Stimulated activated CD4-positive, alpha-beta T cell treated with anti-CD3 and anti-CD28 coated beads, Interleukin-12 subunit alpha, Interleukin-12 subunit beta, amount 100 ng/mL, for 48 hours (primary cell): ENCODE results near the gene EIF3D.
"Not testable (repeated sequence)": the region's sequence is repeated elsewhere in the genome, so short reads cannot be mapped to it uniquely, and the experiment has no call there.

ENCODE experiments used
- DNase-seq, 3 donors: peaks; one replicate each; pipeline ENCODE4 v3.0.0-alpha.2; 2020; ENCODE audit warnings: low read depth in 2 of 3, low spot score in 1 of 3

EIF3D gene

DNA sequence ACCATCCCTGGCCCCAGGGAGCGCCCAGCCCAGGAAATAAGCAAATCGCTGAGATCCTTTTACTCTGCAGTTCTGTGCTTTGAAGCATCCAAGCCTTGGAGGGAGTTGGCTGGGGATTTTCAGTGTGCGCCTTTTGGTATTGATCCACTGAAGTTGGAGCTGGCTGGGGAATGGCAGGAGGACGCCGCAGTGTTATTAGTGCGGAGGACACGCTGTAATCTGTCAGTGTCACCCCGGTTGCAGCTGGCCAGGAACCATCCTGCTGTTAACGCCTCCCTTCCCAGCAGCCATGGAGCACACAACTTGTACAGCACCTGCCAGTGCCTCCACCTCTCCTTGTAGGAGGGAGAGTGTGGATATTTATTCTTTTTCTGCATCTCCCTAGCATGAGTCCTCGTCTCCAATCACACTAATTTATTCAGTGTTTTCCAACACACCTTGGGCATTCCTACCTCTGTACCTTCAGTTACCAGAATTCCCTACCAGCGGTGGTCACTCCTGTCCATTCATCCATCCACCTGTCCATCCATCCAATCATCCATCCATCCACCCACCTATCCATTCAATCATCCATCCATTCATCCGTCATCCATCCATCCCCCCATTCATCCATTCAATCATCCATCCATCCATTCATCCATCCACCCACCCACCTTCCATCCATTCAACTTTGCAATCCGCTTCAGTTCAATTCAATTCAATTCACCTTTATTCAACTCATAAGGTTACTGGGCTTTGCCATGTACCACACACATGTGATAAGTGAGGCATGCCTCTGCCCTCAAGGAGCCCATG, 21.9 kb upstream of the EIF3D start:
- DNase-seq = no peak

DNA sequence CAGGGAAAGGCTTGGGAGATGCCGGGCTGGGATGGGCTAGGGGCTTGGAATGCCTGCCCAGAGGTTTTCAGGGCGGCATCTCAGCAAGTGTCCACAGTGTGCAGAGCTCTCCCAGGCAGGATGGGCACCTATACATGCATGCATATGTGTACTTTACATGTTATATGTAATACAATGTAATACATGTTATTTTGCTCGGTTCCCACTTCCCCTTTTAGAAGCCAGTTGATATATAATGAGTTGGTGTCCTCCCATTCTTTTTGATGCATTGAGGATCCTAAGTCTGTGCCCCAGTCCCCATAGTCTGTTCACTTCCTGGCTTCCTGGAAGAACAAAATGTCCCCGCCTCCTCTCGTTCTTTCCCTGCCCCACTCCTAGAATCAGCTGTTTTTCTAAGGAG, 20.1 kb upstream of the EIF3D start:
- no peak for DNase-seq

DNA sequence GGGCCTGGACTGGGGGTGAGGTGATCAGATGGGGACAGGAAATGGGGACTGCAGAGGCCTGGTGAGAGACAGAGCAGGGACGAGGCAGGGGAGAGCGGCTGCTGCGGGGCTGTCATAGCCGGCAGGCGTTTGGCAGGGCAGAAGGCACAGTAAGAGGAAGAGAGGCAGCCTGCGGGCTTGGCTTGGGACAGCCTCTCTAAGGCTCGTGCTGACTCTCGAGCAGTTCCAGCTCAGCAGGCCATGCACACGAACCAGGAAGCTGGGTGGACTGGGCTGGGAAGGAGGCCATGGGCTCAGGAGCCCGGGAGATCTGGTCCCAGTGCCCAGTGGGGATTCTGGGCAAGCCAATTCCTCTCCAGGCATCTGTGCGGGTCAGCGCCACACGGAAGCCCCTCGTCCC, 19.6 kb upstream of the EIF3D start:
- DNase-seq = no peak

DNA sequence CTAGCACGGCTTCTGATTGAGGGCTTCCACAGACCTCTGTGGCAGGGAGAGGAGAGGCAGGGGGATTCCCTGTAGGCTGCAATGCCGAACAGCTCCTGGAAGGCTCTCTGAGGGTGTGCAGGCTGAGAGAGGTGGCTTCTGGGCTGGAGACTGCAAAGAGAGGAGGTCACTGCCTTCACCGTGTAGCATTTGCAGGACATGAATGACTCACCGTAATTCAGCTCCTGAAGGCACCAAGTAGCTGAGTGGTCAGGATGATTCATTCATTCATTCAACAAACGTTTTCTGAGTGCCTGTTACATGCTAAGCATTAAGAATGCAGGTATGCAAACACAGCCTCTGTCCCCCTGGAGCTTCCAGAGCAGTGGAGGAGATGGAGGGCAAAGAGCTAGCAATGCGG, 18.0 kb upstream of the EIF3D start:
- DNase-seq = no peak

- peak in 2 of 3 donors; percentile 18 to 25 for DNase-seq
Measured at GRCh38 chr22:36546092-36546804, 17.3 kb upstream of the EIF3D start.

DNA sequence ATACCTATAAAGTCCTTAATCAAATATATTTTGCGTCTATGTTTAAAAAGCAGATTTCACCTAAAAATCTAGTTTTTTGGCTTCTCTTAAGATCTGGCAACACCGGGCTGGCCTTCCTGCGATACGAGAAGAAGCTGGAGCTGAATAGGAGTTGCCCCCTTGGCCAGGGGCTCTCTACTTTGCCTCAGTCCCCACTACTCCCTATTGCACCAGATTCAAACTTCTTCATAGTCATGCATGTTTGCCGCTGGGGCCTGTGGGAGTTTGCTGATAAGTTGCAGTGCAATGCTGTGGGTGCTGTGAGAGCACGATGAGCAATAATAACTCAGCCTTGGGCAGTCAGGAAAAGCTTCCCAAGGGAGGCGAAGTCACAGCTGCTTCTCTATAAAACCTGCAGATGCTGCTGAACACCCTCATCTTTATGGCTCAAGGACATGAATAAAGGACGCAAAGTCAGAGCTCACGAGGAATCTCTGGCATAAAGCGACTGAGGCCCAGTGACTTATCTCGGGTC, 15.2 kb upstream of the EIF3D start:
- no peak for DNase-seq

DNA sequence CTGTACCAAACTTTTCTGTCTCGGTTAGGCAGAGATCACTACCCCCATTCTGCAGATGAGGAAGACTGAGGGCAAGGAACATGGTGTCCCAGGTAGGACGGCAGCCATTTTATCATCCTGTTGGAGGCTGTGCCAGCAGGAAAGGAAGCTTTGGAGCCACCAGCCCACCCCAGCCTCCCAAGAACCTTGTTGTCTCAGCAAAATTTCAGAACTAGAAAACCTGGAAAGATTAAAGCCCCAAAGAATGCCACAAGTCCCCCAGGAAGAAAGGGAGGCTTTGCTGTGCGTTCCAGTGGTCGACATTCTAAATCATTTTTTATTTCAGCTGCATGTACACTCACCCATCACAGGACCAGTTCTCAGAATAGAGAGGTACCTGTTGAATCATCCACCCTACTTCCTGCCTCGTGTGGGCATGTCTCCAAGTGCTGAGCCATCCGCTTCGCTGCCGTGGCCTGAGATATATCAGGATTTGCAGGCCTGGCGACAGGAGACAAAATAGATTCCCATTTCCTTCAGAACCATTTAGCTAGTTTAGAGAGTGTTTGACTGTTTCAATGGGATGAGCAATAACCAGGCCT, 13.0 kb upstream of the EIF3D start:
- peak; percentile 42 to 53 (median 44) for DNase-seq

DNA sequence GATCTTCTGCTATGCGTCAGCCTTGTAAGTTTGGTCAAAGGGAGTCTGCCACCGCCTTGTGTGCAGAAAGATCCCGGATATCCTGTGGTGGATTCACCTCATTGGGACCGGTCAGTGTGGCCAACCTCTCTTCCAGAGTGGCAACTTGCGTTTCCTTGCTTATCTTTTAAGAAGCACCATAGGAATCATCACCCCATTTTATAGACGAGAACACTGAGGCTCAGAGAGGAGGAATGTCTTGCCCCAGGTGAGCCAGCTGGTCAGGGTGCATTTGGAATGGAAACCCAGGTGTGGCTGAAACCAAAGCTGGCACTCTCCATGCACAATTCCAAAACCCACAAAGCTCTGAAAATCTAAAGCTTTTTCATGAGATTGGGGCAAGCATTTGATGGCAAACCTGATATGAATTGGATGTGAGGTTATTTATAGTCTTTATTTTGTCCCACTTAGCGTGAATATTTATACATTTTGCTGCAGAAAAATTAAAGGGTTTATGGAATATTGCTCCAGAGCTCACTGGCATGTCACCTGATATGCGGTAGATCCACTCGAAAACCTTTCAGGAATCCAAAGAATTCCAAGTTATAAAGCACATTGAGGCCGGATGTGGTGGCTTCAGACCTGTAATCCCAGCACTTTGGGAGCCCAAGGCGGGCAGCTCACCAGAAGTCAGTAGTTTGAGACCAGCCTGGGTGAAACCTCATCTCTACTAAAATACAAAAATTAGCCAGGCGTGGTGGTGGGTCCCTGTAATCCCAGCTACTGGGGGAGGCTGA, 12.1 kb upstream of the EIF3D start:
- DNase-seq = no peak

DNA sequence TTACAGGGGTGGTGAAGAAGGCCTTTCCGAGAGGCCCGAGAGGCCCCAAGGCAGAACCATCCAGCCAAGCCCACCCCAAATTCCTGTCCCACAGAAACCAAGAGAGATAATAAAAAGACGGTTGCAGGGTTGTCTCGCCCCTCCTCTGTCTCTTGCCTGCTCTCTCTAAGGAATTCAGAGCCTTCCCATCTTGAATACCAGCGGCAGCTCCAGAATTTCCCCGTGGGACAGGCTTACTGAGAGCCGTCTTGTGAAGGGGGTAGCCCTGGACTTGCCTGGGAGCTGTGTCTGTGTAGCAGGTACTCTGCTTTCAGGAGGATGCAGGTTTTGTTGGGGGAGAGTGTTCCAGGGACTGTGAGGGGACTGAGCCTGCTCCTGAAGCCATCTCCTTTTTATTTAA, 9.6 kb upstream of the EIF3D start:
- no peak for DNase-seq

DNA sequence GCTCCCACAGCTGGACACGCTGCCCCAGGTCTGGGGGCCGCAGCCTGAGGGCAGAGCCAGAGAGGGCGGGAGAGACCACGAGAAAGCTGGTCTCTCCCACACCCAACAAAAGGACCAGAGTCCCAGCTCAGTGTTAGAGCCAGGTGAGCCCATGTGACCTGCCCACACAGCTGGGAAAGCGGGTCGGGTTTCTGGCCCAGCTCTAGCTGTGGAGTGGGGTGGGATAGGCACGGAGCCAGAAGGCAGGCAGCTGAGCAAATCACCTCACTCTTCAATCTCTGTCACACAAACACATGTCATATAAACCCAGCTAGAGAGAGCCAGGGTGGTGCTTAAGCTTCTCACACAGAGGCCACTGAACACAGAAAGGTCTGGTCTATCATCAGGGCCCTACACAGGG, 7.8 kb upstream of the EIF3D start:
- no peak for DNase-seq

GRCh38 chr22:36533320-36533719, 4.4 kb upstream of the EIF3D start:
- not testable (repeated sequence) for DNase-seq

GRCh38 chr22:36532466-36532865, 3.5 kb upstream of the EIF3D start:
- no peak for DNase-seq

GRCh38 chr22:36528341-36528740, 625 bp downstream of the EIF3D start:
- no peak for DNase-seq

GRCh38 chr22:36522662-36523061, 6.3 kb downstream of the EIF3D start:
- no peak for DNase-seq

- DNase-seq = no peak
Measured at GRCh38 chr22:36520423-36520822, 8.5 kb downstream of the EIF3D start.

GRCh38 chr22:36519906-36520305, 9.1 kb downstream of the EIF3D start:
- not testable (repeated sequence) for DNase-seq

GRCh38 chr22:36514766-36515165, 14.2 kb downstream of the EIF3D start:
- DNase-seq = no peak

- no peak for DNase-seq
Measured at GRCh38 chr22:36512991-36513390, 16.0 kb downstream of the EIF3D start.

DNA sequence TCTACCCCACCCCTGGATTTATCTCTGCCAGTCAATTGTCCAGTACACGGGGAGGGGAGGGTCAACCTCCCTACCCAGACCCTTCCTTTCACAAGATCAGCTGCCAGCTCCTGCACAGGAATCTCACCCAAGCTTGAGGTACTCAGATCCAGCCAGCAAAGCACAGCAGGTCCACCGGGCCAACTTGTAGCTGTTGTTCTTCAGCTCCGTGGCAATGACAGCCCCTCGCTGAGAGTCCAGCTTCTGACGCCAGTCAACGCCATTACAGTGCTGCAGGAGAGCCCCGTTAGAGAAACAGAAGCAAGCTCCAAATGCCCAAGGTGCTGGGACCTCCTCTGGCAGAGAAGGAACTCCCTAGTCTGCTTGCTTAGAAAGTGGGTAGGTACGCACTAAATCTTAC, 16.6 kb downstream of the EIF3D start:
- DNase-seq = no peak

DNA sequence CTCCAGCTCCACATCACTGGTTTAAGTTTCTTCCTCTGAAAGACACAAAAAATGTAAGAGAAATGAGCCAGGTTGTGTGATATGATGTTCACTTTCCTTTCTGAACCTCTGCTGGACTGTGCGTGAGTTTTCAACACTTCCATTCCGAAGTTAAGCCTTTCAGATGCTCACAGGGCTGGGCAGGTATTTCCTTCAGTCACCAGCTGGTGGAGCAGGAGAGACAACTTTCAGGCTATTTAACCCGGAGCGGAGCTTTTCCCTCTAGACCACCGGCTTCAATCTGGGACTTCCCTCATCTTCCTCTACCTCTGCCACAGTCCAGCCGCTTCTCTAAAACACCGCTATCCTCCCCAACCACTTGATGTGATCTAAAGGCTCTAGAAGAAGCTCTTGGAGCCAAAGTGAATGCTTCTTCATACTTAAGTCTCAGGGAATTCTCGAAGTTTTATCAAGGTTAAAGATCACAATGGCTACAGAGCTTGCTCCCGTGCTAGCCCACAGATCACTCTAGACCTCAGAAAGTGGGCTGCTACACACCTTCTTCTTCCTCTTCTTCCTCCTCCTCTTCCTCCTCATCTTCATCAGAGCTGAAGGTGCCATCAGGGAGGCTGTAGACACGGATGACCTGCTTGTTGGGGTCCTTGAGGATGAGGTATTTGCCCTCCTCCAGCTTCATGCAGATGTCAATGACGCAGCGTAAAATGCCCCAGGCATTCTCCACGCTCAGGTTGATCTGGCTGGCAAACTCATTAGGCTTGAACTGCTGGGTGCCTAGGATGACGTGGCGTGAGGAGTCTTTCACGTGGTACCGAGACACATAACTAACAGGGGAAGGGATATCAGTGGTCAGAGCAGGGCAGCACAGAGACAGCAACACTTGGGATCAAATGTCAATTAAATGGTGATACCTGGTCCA, 17.7 kb downstream of the EIF3D start:
- peak in 1 of 3 donors; percentile 37 for DNase-seq
